Gastroesophageal sphincter (tissue), 3 donors: ENCODE data around the gene RPL37A.

ENCODE experiments used
- CTCF ChIP-seq, 4 experiments: fragments of 200-600 bp in 2 of 4; fragments of 450-650 bp in 2 of 4; sonication (generic) in 1 of 4; IDR thresholded peaks; one replicate each; pipeline ENCODE4 v1.5.1; 2017 to 2019; ENCODE audit warnings: antibody characterized with exemption in 4 of 4, mild to moderate bottlenecking in 2 of 4, moderate library complexity in 2 of 4
- EP300 ChIP-seq: sonication (generic); formaldehyde crosslinking; IDR thresholded peaks from one replicate; pipeline ENCODE4 v1.6.1; 2017; ENCODE audit warnings: antibody characterized with exemption, mild to moderate bottlenecking
- POLR2A ChIP-seq, 2 donors: fragments of 450-650 bp; IDR thresholded peaks; one replicate each; pipeline ENCODE4 v1.6.1; 2017; ENCODE audit warnings: antibody characterized with exemption in 2 of 2, mild to moderate bottlenecking in 2 of 2, moderate library complexity in 1 of 2
- POLR2AphosphoS5 ChIP-seq: sonication (generic); formaldehyde crosslinking; IDR thresholded peaks from one replicate; pipeline ENCODE4 v1.6.1; 2017; ENCODE audit warnings: antibody characterized with exemption

GRCh38 chr2:216485237-216485636 lies 13.4 kb upstream of the RPL37A start:
- TF ChIP-seq CTCF (IDR thresholded peaks at IDR 0.05) (no peak), POLR2A (IDR thresholded peaks at IDR 0.05) (no peak), EP300 (no peak), POLR2AphosphoS5 (no peak)
